HEK293 (cell line): ENCODE results near the gene FRMD3.

Experiments used
- ATF2 ChIP-seq: fragments of 450-650 bp; formaldehyde crosslinking; IDR thresholded peaks from 2 replicates; pipeline ENCODE4 v1.5.1; 2016; ENCODE audit warnings: missing biosample characterization, missing genetic modification characterization, low read depth
- CTCF ChIP-seq: fragments of 450-650 bp; formaldehyde crosslinking; IDR thresholded peaks from 2 replicates; pipeline ENCODE4 v1.5.1; 2016; ENCODE audit warnings: missing biosample characterization, missing genetic modification characterization
- INSM2 ChIP-seq: fragments of 450-650 bp; formaldehyde crosslinking; IDR thresholded peaks from 2 replicates; pipeline ENCODE4 v1.5.1; 2016; ENCODE audit warnings: missing biosample characterization, missing genetic modification characterization
- MYNN ChIP-seq: fragments of 450-650 bp; formaldehyde crosslinking; IDR thresholded peaks from 2 replicates; pipeline ENCODE4 v1.5.1; 2016; ENCODE audit warnings: missing biosample characterization, missing genetic modification characterization, borderline replicate concordance
- PATZ1 ChIP-seq: fragments of 450-650 bp; formaldehyde crosslinking; IDR thresholded peaks from 2 replicates; pipeline ENCODE4 v1.5.1; 2016; ENCODE audit warnings: missing biosample characterization, missing genetic modification characterization
- RBAK ChIP-seq: fragments of 450-650 bp; formaldehyde crosslinking; IDR thresholded peaks from 2 replicates; pipeline ENCODE4 v1.5.1; 2016; ENCODE audit warnings: missing biosample characterization, missing genetic modification characterization
- REST ChIP-seq: fragments of 450-650 bp; formaldehyde crosslinking; IDR thresholded peaks from 2 replicates; pipeline ENCODE4 v1.5.1; 2016; ENCODE audit warnings: missing biosample characterization, missing genetic modification characterization
- ZFHX2 ChIP-seq: fragments of 450-650 bp; formaldehyde crosslinking; conservative IDR thresholded peaks from 2 replicates; pipeline ENCODE4 v1.5.1; 2016; ENCODE audit warnings: missing biosample characterization, missing genetic modification characterization
- ZFP41 ChIP-seq: fragments of 450-650 bp; formaldehyde crosslinking; IDR thresholded peaks from 2 replicates; pipeline ENCODE4 v1.5.1; 2016; ENCODE audit warnings: missing biosample characterization, missing genetic modification characterization, borderline replicate concordance
- ZNF112 ChIP-seq: fragments of 450-650 bp; formaldehyde crosslinking; IDR thresholded peaks from 2 replicates; pipeline ENCODE4 v1.5.0; 2017; ENCODE audit warnings: missing biosample characterization, missing genetic modification characterization
- ZNF280D ChIP-seq: fragments of 450-650 bp; formaldehyde crosslinking; IDR thresholded peaks from 2 replicates; pipeline ENCODE4 v1.5.1; 2016; ENCODE audit warnings: missing biosample characterization, missing genetic modification characterization
- ZNF585B ChIP-seq: fragments of 450-650 bp; formaldehyde crosslinking; IDR thresholded peaks from 2 replicates; pipeline ENCODE4 v1.5.1; 2016; ENCODE audit warnings: missing biosample characterization, missing genetic modification characterization

GRCh38 chr9:83508067-83508466 lies 30.1 kb downstream of the FRMD3 start:
- no peak for TF ChIP-seq ZFP41
- no peak for TF ChIP-seq ZNF585B (tag by site-specific recombination)
- no peak for TF ChIP-seq CTCF (tag by site-specific recombination)
- no peak for TF ChIP-seq INSM2 (tag by site-specific recombination)
- no peak for TF ChIP-seq RBAK (tag by site-specific recombination)
- TF ChIP-seq ZNF280D, result no peak
- no peak for TF ChIP-seq ATF2 (tag by site-specific recombination)
- no peak for TF ChIP-seq REST (tag by site-specific recombination)
- TF ChIP-seq MYNN (tag by site-specific recombination), result no peak
- TF ChIP-seq ZFHX2, result no peak
- no peak for TF ChIP-seq PATZ1 (tag by site-specific recombination)
- no peak for TF ChIP-seq ZNF112 (tag by site-specific recombination)
